Breast epithelium (tissue), 4 donors: Measurements from ENCODE around the gene CITED1. TPM values are rescaled to one million over a fixed set of nuclear protein-coding genes. Genes with fewer than 3 reads are reported as not detected.

Experiments used
- DNase-seq, 2 donors: peaks; one replicate each; pipeline ENCODE4 v3.0.0-alpha.2; 2019; ENCODE audit warnings: low spot score in 2 of 2
- H3K27ac ChIP-seq, 2 donors: fragments of 200-600 bp; sonication (generic) in 1 of 2; one replicate each; pipeline ENCODE4 v1.5.1; 2016 to 2019; ENCODE audit warnings: mild to moderate bottlenecking in 1 of 2
- H3K27me3 ChIP-seq, 2 donors: fragments of 200-600 bp; sonication (generic) in 1 of 2; one replicate each; pipeline versions ENCODE4 v1.5.1 to v1.6.0; 2017 to 2019; ENCODE audit warnings: control low read depth in 1 of 2, mild to moderate bottlenecking in 1 of 2
- H3K36me3 ChIP-seq: fragments of 200-600 bp; one replicate; pipeline ENCODE4 v1.5.1; 2019
- H3K4me1 ChIP-seq, 2 donors: fragments of 200-600 bp; sonication (generic); one replicate each; pipeline ENCODE4 v1.5.1; 2016 to 2019; ENCODE audit warnings: control low read depth in 1 of 2
- H3K4me3 ChIP-seq, 3 donors: fragments of 200-600 bp; sonication (generic); 1 replicate in 2 of 3; 2 replicates in 1 of 3; pipeline ENCODE4 v1.5.1; 2016 to 2019; ENCODE audit warnings: mild to moderate bottlenecking in 3 of 3, moderate library complexity in 2 of 3
- H3K9me3 ChIP-seq, 2 donors: fragments of 200-600 bp; sonication (generic) in 1 of 2; one replicate each; pipeline ENCODE4 v1.5.1; 2016 to 2019; ENCODE audit warnings: control low read depth in 1 of 2
- POLR2A ChIP-seq: fragments of 450-650 bp; IDR thresholded peaks from one replicate; pipeline ENCODE4 v1.6.1; 2016; ENCODE audit warnings: antibody characterized with exemption, mild to moderate bottlenecking, moderate library complexity
- POLR2AphosphoS5 ChIP-seq, 3 donors: sonication (generic); formaldehyde crosslinking; IDR thresholded peaks; one replicate each; pipeline ENCODE4 v1.6.1; 2017; ENCODE audit warnings: antibody characterized with exemption in 3 of 3
- intact Hi-C: fragments of 100-400 bp; cut with DNase I; formaldehyde crosslinking; loops from one replicate; pipeline ENCODE4 v1.15.1; 2023; ENCODE audit warnings: low total_unique reads
- total RNA-seq, 3 donors: library from RNA; depleted of rRNA; stranded (reverse); fragments of >200 nt; gene quantifications; one replicate each; pipeline ENCODE4 v1.1.0, GENCODE V29; 2016
- TF ChIP-seq, protein P1 (sequence below), 3 donors: fragments of 450-650 bp; IDR thresholded peaks; one replicate each; pipeline ENCODE4 v1.5.1; 2016 to 2017; ENCODE audit warnings: antibody characterized with exemption in 3 of 3, mild to moderate bottlenecking in 3 of 3, moderate library complexity in 3 of 3

CITED1 gene
- total RNA-seq, 3 donors from 2014 or later: 0.32 to 28.2 (median 24.6) TPM

DNA sequence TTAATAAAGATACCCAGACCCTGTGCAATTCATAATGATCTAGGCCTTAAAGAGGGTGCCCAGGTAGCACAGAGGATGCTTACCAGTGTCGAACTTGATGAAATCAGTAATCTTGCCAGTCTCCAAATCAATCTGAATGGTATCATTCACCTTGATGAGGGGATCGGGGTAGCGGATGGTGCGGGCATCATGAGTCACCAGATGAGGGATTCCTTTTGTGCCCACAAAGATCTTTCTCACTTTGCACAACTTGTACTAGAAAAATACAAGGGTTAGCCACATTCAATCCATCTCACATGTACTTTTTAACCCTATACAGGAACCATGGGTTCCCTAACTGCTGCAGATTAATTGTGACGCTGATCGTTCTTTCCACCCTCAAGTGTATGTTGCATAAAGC is 32.0 kb downstream of the CITED1 start:
- intact Hi-C loops: no loop called here
- H3K36me3 ChIP-seq: no peaks in the 10 kb centered on the region
- peaks cover 0 to 7% of the 10 kb centered on the region in 2 donors for H3K4me1 ChIP-seq
- H3K27me3 ChIP-seq: peaks cover 0 to 4% of the 10 kb centered on the region in 2 donors
- H3K4me3 ChIP-seq: peak overlapping the region in 1 of 3 donors; percentile 88
- TF ChIP-seq POLR2A (no peak), POLR2AphosphoS5 (IDR thresholded peaks at IDR 0.05) (no peak)
- TF ChIP-seq, protein P1, sequence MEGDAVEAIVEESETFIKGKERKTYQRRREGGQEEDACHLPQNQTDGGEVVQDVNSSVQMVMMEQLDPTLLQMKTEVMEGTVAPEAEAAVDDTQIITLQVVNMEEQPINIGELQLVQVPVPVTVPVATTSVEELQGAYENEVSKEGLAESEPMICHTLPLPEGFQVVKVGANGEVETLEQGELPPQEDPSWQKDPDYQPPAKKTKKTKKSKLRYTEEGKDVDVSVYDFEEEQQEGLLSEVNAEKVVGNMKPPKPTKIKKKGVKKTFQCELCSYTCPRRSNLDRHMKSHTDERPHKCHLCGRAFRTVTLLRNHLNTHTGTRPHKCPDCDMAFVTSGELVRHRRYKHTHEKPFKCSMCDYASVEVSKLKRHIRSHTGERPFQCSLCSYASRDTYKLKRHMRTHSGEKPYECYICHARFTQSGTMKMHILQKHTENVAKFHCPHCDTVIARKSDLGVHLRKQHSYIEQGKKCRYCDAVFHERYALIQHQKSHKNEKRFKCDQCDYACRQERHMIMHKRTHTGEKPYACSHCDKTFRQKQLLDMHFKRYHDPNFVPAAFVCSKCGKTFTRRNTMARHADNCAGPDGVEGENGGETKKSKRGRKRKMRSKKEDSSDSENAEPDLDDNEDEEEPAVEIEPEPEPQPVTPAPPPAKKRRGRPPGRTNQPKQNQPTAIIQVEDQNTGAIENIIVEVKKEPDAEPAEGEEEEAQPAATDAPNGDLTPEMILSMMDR (IDR thresholded peaks at IDR 0.05): no peak
- no peaks in the 10 kb centered on the region for H3K9me3 ChIP-seq
- DNase-seq: no peak
- no peak overlapping the region for H3K27ac ChIP-seq

DNA sequence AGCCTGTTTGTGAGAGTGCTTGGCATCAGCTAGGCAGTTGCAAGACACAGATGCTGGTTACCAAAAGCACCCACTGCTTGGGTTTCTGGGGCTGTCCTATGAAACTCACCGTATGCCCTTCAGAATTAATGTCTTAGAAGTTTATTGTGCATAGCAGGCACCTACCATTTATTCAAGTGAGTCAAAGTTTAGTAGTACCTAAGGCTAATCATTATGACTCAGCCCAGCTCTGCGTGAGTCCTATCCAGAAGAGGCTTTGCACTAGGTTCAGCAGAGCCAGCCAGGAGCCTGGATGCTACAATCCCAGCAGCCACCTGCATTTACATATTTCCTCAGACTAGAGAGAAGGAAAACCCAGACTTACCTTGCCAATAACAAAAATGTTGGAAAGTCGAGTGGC is 32.8 kb downstream of the CITED1 start:
- Histone ChIP-seq H3K27ac (no peak overlapping the region), H3K36me3 (no peaks in the 10 kb centered on the region), H3K4me3 (no peak overlapping the region), H3K4me1 (peaks cover 0 to 7% of the 10 kb centered on the region in 2 donors), H3K27me3 (no peaks in the 10 kb centered on the region), H3K9me3 (no peaks in the 10 kb centered on the region)
- intact Hi-C loops: no loop called here
- DNase-seq: no peak
- TF ChIP-seq POLR2A (no peak), POLR2AphosphoS5 (IDR thresholded peaks at IDR 0.05) (no peak)
- TF ChIP-seq, protein P1 (IDR thresholded peaks at IDR 0.05): no peak

DNA sequence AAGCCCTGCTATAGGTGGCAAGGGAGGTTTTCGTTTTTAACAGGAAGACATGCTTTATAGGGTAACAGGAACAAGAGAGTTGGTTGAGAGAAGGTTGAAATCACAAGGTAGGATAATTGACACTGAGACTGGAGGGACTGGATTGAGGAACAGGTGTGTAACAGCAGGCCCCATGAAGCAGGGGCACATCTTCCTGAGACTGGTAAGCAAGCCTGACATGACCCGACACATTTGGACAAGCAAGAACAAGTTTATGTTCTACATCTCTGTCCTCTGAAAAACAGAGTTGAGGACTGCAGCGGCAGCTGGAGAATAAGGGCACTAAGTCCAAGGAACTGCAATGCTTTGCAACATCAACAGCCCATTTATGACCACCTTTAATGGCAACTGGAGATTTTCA is 33.9 kb downstream of the CITED1 start:
- no peak overlapping the region for H3K27ac ChIP-seq
- intact Hi-C loops: no loop called here
- H3K36me3 ChIP-seq: no peaks in the 10 kb centered on the region
- peaks cover 0 to 7% of the 10 kb centered on the region in 2 donors for H3K4me1 ChIP-seq
- no peak for DNase-seq
- no peak for TF ChIP-seq POLR2A
- no peak for TF ChIP-seq POLR2AphosphoS5 (IDR thresholded peaks at IDR 0.05)
- TF ChIP-seq, protein P1 (IDR thresholded peaks at IDR 0.05): no peak
- no peaks in the 10 kb centered on the region for H3K9me3 ChIP-seq
- H3K4me3 ChIP-seq: no peak overlapping the region
- no peaks in the 10 kb centered on the region for H3K27me3 ChIP-seq

DNA sequence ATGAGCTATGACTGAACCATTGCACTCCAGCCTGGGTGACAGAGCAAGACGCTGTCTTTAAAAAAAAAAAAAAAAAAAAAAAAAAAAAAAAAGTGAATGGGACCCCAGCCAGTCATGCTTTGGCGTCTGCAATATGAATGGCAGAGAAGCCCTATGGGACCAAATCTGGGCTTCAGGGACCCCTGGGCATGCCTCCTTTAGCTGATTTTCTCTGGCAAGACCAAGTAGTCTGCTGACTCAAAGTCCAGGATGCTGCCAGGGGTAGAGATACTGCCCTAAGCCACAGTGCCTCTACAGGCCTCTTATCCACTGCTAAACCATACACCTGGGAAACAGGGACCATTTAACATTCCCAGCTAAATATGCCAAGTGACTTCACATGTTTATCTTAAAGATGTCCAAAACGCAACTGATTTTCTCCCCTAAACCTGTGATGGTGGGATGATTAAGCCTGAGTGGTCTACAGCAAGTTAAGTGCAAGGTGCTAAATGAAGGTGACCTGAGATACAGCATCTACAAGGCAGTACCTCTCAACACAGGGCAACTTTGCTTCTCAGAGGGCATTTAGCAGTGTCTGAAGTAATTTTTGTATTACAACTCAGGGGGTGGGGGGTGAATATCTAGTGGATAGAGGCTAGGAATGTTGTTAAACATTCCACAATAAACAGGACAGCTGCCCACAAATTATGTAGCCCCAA is 34.5 kb downstream of the CITED1 start:
- intact Hi-C loops: no loop called here
- no peak for DNase-seq
- Histone ChIP-seq H3K4me3 (no peak overlapping the region), H3K36me3 (no peaks in the 10 kb centered on the region), H3K27ac (no peak overlapping the region), H3K4me1 (peaks cover 0 to 7% of the 10 kb centered on the region in 2 donors), H3K27me3 (no peaks in the 10 kb centered on the region), H3K9me3 (no peaks in the 10 kb centered on the region)
- TF ChIP-seq, protein P1 (IDR thresholded peaks at IDR 0.05): no peak
- TF ChIP-seq POLR2A: no peak
- no peak for TF ChIP-seq POLR2AphosphoS5 (IDR thresholded peaks at IDR 0.05)

DNA sequence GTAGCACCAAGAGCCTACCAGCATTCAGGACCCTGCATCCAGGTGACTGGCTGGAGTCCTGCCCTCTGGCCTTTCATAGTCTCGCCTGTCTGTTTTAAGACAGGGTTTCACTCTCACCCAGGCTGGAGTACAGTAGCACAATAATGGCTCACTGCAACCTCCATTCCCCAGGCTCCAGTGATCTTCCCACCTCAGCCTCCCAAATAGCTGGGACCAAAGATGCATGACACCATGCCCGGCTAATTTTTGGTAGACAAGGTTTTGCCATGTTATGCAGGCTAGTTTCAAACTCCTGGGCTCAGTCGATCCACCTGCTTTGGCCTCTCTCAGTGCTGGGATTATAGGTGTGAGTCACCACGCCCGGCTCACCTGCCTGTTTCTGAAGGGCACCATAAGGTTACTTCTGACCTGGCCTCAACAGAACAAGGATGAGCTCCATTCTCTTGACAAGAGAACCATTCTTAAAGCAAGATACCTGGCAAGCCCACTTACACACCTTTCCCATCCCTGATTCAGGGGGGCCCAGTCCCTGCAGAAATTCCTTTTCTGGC is 35.3 kb downstream of the CITED1 start:
- H3K4me1 ChIP-seq: peaks cover 0 to 1% of the 10 kb centered on the region in 2 donors
- H3K9me3 ChIP-seq: no peaks in the 10 kb centered on the region
- DNase-seq: no peak
- TF ChIP-seq POLR2A (no peak), POLR2AphosphoS5 (IDR thresholded peaks at IDR 0.05) (no peak)
- TF ChIP-seq, protein P1 (IDR thresholded peaks at IDR 0.05): no peak
- no peaks in the 10 kb centered on the region for H3K36me3 ChIP-seq
- no peaks in the 10 kb centered on the region for H3K27me3 ChIP-seq
- H3K4me3 ChIP-seq: no peak overlapping the region
- peak overlapping the region in 1 of 2 donors; percentile 20 for H3K27ac ChIP-seq
- intact Hi-C loops: no loop called here
